Dermis microvascular lymphatic vessel endothelial cell (primary cell): ENCODE measurements around the gene MRPS25. TPM values are rescaled to one million over a fixed set of nuclear protein-coding genes. Genes with fewer than 3 reads are reported as not detected.

Experiments used
- DNase-seq, 2 donors: peaks; one replicate each; pipeline versions ENCODE4 v3.0.0 to v3.0.0-alpha.2; 2010; ENCODE audit warnings: low read depth in 2 of 2
- total RNA-seq: library from RNA; depleted of rRNA; stranded (reverse); fragments of >200 nt; gene quantifications from 2 replicates; pipeline ENCODE4 v1.2.1, GENCODE V29; 2014

Gene MRPS25
- total RNA-seq, 1 donor from 2014 or later = 23.4 TPM

DNA sequence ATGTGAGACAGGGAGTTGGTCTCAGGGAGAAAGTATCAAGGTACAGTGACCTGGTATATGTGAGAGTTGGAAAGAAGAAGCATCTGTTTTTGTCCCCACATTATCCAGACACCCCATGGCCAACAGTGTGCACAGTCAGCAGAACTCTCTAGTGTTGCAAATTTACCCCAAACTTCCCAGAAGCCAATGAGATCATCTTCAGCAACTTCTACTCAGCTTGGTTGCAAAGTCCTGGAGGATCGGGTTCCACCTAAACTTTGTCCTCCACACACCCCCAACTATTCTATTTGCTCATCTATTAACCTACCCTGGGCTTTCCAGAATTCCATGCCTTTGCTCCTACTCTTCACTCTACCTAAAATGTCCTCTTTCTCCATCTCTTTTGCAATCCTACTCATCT is 18.1 kb upstream of the MRPS25 start:
- no peak for DNase-seq

DNA sequence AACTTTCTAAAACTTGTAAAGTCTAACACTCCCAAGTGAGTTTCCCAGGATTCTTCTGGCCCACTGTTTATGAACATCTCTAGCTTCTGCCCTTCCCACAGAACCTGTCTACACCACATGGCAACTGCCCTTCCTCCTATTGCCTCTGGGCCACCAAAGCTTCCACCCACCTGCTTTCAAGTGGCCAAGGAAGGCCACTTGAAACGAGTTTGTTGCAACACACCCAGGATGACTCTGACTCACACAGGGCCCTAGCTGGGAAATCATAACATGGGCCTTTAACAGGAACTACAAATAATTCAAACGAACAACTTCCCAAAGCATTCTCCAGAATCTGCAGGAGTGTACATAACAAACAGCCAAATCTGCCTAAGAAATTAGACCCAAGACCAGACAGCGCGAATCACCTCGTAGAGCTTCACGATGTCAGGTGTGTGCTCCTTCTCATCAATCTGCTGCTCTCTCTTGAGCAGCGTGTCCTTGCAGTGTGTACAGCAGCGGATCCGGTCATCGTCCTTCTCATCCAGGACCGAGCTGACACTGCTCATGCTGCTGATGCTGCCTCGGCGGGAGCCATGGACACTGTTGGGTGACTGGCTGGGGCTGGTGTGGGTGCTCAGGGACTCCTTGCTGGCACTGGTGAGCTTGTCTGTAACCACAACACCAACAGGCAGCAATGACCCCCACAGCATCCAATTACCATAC is 17.0 kb upstream of the MRPS25 start:
- no peak for DNase-seq

- no peak for DNase-seq
Measured at GRCh38 chr3:15079091-15079490, 14.0 kb upstream of the MRPS25 start.

DNA sequence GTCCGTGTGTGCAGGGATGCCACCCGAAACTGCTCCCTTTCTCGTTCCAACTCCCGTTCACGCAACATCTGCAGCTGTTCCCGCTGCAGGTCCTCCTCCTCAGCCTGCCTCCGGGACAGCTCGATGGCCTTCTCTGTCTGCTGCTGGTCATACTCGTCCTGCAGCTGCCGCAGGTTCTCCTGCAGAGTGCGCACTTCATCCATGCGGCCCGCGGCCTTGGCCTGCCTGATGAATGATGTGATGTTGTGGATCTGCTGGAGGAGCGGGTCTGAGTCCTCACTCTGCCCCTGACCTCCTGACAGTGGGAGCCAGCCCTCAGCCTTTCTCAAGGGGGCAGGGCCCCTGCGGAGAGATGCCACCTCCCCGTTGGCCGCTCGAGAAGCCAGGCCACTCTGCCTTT is 9.4 kb upstream of the MRPS25 start:
- DNase-seq = no peak

DNA sequence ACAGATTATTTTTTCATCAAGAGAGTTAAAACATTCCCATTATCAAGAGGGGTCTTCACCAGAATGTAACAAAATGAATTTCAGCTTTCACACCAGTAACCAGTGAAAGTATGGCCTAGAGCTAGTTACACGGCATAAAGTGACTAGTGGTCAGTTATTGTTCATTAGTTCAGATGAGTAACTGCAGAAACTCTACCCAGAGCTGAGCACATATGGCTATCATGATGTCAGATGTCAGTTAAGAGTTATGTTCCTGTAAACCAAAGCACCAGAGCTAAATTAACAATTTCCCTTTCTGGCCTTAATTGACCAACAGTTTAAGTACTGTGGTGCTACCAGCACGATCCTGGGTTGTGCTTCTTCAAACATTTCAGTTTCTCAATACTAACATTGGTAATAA is 6.6 kb upstream of the MRPS25 start:
- DNase-seq = no peak

GRCh38 chr3:15069441-15069840 is 4.3 kb upstream of the MRPS25 start:
- no peak for DNase-seq

- DNase-seq = no peak
Measured at GRCh38 chr3:15066467-15066866, 1.4 kb upstream of the MRPS25 start.

- DNase-seq = no peak
Measured at GRCh38 chr3:15065550-15066007, 464 bp upstream of the MRPS25 start.

GRCh38 chr3:15064299-15064834 is 748 bp downstream of the MRPS25 start:
- peak in 1 of 2 donors; percentile 56 for DNase-seq

DNA sequence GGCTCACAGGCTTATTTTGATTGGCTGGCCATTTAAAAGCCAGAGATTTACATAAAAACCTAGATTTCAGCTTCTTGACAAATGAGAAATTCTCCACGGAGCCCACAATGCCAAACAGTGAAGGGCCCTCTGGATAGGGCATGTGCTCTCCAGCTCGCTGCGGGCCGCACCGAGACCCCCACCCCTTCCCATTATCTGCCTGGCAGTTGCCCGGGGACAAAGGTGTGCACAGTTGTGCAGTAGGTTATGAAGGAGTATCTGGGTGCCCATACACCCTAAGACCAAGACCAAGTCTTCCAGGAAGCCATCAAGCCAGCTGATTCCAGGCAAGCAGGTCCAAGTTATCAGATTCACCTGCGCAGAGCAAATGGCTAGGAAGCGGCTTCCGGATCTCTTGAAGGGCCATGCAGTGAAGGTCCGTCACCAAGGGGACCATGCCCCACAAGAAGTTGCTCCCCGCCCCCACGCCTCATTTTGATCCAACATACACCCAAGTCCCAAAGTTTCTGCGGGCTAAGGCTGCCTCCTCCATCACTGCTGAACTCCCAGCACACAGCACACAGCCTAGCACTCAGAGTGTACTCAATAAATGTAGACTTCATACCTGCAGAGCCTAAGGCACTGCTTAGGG is 1.3 kb downstream of the MRPS25 start:
- DNase-seq = no peak

GRCh38 chr3:15063238-15063637 is 1.9 kb downstream of the MRPS25 start:
- DNase-seq = no peak

DNA sequence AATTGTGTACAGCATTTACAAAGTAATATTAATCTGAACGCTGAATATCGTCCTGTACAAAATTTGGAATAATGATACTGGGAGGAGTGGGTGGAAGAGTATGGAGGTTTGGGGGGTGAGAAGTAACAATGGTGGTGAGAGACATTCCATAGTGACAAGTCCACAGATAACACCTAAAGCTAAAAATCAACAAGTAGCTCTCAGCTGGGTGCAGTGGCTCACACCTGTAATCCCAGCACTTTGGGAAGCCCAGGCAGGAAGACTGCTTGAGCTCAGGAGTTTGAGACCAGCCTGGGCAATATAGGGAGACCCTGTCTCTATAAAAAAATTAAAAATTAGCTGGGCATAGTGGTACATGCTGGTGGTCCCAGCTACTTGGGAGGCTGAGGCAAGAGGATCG is 5.1 kb downstream of the MRPS25 start:
- DNase-seq = no peak

DNA sequence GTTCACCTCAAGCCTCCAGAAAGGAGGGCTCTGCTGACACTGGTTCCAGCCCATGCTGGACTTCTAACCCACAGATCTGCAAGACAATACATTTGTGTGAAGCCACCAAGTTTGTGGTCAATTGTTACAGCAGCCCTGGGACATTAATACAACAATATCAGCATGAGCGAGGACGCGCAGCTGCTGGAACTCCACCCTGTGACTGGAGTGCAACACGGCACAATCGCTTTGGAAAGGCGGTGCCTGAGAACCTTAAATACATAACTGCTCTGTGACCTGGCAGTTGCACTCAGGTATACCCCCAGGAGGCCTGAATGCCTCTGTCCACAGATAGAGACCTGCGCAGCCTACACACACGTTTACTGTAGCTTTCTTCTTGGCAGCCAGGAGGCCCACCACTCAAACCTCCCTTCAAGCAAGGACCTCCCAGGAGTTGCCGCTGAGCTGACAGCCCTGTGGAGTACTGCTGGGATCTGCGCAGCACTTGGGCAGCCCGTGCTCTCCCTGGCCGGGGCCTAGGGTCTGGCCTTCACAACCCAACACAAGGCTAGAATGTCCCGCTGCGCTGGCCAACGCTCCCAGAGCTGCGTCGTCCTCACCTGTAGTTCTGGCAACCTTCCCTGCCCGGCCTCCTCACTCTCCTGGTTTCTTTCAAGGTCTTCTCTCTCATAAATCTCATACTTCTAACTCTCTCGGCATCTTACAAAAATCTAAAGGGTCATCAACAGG is 8.3 kb downstream of the MRPS25 start:
- no peak for DNase-seq

- DNase-seq = no peak
Measured at GRCh38 chr3:15055019-15055557, 10.0 kb downstream of the MRPS25 start.

GRCh38 chr3:15053541-15053940 is 11.6 kb downstream of the MRPS25 start:
- no peak for DNase-seq

GRCh38 chr3:15052335-15053242 is 12.5 kb downstream of the MRPS25 start:
- DNase-seq = no peak

DNA sequence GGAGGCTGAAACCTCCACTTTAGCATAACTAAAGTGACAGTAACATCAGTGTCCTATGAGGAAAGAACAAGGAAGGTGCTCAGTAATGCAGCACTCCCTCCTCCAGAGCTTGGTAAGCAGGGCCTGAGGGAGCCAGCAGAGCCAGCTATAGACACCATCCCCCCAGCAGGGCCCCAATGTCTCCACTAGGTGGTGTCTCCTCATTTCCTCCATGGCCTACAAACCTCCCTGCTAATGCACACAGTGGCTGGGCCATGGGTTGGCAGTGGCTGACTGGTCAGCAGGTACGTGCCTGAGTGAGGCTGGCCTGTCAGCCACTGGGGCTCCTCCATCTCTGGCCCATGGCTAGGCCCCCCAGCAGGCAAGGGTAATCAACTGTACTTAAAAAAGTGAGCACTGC is 13.6 kb downstream of the MRPS25 start:
- DNase-seq = peak; percentile 25 to 59

DNA sequence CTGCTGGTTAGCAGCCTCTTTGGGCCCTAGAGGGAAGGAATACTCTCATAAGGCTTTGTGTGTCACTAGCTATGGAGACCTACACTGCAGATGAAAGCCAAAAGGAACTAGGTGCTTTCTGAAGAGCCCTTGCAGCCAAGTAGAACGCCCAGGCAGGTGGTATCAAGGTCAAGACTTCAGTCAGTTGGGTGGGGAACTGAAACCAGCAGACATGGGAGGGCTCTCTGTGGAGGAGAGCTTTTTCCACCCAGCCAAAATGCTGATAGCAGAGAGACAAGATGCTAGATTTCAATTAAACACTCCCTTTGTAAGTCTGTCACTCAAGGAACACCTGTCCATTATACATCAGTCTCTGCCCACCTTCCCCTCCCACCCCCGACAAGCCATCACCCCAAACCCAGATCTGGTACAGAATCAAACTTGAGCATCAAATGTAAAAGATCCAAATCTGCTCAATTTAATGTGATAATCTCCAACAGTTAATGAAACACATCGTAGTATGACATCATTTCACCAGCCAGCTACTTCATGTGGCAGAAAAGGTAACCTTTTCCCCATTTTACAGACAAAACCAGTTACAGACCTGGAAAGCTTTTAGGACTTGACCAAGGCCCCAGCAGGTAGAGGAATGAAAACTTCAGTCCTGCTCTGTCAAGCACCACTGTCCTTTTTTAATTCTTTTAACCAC is 14.6 kb downstream of the MRPS25 start:
- no peak for DNase-seq

- no peak for DNase-seq
Measured at GRCh38 chr3:15049584-15049983, 15.5 kb downstream of the MRPS25 start.

GRCh38 chr3:15045667-15046066 is 19.4 kb downstream of the MRPS25 start:
- DNase-seq = no peak
